ENCODE data around the gene ICA1.

Gene ICA1

GRCh38 chr7:8157296-8157695 lies 104.7 kb downstream of the ICA1 start:
- DNase-seq = no peak

- DNase-seq = no peak
Measured at GRCh38 chr7:8155836-8156235, 106.1 kb downstream of the ICA1 start.

- no peak for DNase-seq
Measured at GRCh38 chr7:8154272-8154671, 107.7 kb downstream of the ICA1 start.

GRCh38 chr7:8152489-8153192 lies 109.3 kb downstream of the ICA1 start:
- no peak for DNase-seq

GRCh38 chr7:8151161-8151725 lies 110.7 kb downstream of the ICA1 start:
- peak; percentile 40 for DNase-seq

GRCh38 chr7:8149222-8149621 lies 112.7 kb downstream of the ICA1 start:
- DNase-seq = no peak

GRCh38 chr7:8147760-8148463 lies 114.1 kb downstream of the ICA1 start:
- DNase-seq = no peak

GRCh38 chr7:8146788-8147413 lies 115.1 kb downstream of the ICA1 start:
- peak; percentile 56 for DNase-seq

- no peak for DNase-seq
Measured at GRCh38 chr7:8146106-8146787, 115.7 kb downstream of the ICA1 start.

- no peak for DNase-seq
Measured at GRCh38 chr7:8144856-8145255, 117.1 kb downstream of the ICA1 start.

- no peak for DNase-seq
Measured at GRCh38 chr7:8143151-8143874, 118.7 kb downstream of the ICA1 start.

GRCh38 chr7:8142477-8142876 lies 119.5 kb downstream of the ICA1 start:
- DNase-seq = no peak

- DNase-seq = no peak
Measured at GRCh38 chr7:8141070-8141469, 120.9 kb downstream of the ICA1 start.

- no peak for DNase-seq
Measured at GRCh38 chr7:8136051-8136730, 125.8 kb downstream of the ICA1 start.

- no peak for DNase-seq
Measured at GRCh38 chr7:8135417-8135816, 126.5 kb downstream of the ICA1 start.

GRCh38 chr7:8134089-8134733 lies 127.8 kb downstream of the ICA1 start:
- DNase-seq = no peak

- no peak for DNase-seq
Measured at GRCh38 chr7:8133188-8133848, 128.6 kb downstream of the ICA1 start.

- no peak for DNase-seq
Measured at GRCh38 chr7:8131694-8132605, 130.0 kb downstream of the ICA1 start.

- no peak for DNase-seq
Measured at GRCh38 chr7:8130663-8131062, 131.3 kb downstream of the ICA1 start.

GRCh38 chr7:8129318-8129659 lies 132.7 kb downstream of the ICA1 start:
- DNase-seq = no peak

Measured in left hindlimb (tissue), 1 donor.